NCI-H748 (cell line): ENCODE data around the gene PTPN3.

Source experiments
- DNase-seq: peaks from one replicate; lab custom pipeline; 2025; ENCODE audit not compliant: unreplicated experiment; lab: John Stamatoyannopoulos, UW

Gene PTPN3

GRCh38 chr9:109428854-109429253 is 69.3 kb downstream of the PTPN3 start:
- DNase-seq: no peak

- no peak for DNase-seq
These were observed 70.2 kb downstream of the PTPN3 start for GRCh38 chr9:109427886-109428285.

GRCh38 chr9:109426626-109427402 is 71.3 kb downstream of the PTPN3 start:
- no peak for DNase-seq

- DNase-seq: no peak
These were observed 73.5 kb downstream of the PTPN3 start for GRCh38 chr9:109424618-109425017.

- no peak for DNase-seq
These were observed 74.2 kb downstream of the PTPN3 start for GRCh38 chr9:109423877-109424276.

GRCh38 chr9:109422641-109423040 is 75.5 kb downstream of the PTPN3 start:
- DNase-seq: no peak

GRCh38 chr9:109421026-109421970 is 76.8 kb downstream of the PTPN3 start:
- no peak for DNase-seq

- no peak for DNase-seq
These were observed 78.6 kb downstream of the PTPN3 start for GRCh38 chr9:109419531-109419930.

GRCh38 chr9:109418827-109419226 is 79.3 kb downstream of the PTPN3 start:
- DNase-seq: no peak

- DNase-seq: no peak
These were observed 80.2 kb downstream of the PTPN3 start for GRCh38 chr9:109417585-109418544.

- no peak for DNase-seq
These were observed 81.1 kb downstream of the PTPN3 start for GRCh38 chr9:109417054-109417453.

GRCh38 chr9:109416135-109416706 is 81.9 kb downstream of the PTPN3 start:
- DNase-seq: no peak

- DNase-seq: no peak
These were observed 83.9 kb downstream of the PTPN3 start for GRCh38 chr9:109414125-109414785.

GRCh38 chr9:109411798-109412352 is 86.2 kb downstream of the PTPN3 start:
- DNase-seq: peak; percentile 18

- DNase-seq: no peak
These were observed 86.9 kb downstream of the PTPN3 start for GRCh38 chr9:109411069-109411761.

GRCh38 chr9:109409773-109410397 is 88.2 kb downstream of the PTPN3 start:
- no peak for DNase-seq

- DNase-seq: no peak
These were observed 89.2 kb downstream of the PTPN3 start for GRCh38 chr9:109408759-109409462.

GRCh38 chr9:109403766-109404320 is 94.3 kb downstream of the PTPN3 start:
- DNase-seq: no peak
